Endodermal cell (in vitro differentiated cells): ENCODE data around the gene SLCO1A2. TPM values are rescaled to one million over a fixed set of nuclear protein-coding genes. Genes with fewer than 3 reads are reported as not detected.

ENCODE experiments used
- DNase-seq: peaks from one replicate; pipeline ENCODE4 v3.0.0-alpha.2; 2017
- H3K27ac ChIP-seq: 2 replicates; pipeline ENCODE4 v1.5.1; 2013; ENCODE audit warnings: mild to moderate bottlenecking, low read depth, low read length, moderate library complexity
- H3K27me3 ChIP-seq: 2 replicates; pipeline ENCODE4 v1.6.1; 2013; ENCODE audit warnings: mild to moderate bottlenecking, low read length, moderate library complexity; ENCODE audit not compliant: insufficient read depth, control insufficient read depth, poor library complexity, severe bottlenecking
- H3K36me3 ChIP-seq: 2 replicates; pipeline ENCODE4 v1.7.0; 2013; ENCODE audit warnings: mild to moderate bottlenecking, low read length, moderate library complexity; ENCODE audit not compliant: control insufficient read depth, insufficient read depth
- H3K4me1 ChIP-seq: one replicate; pipeline ENCODE4 v1.7.0; 2013; ENCODE audit warnings: low read length; ENCODE audit not compliant: control insufficient read depth, insufficient read depth
- H3K4me3 ChIP-seq: 2 replicates; pipeline ENCODE4 v1.5.1; 2013; ENCODE audit warnings: mild to moderate bottlenecking, low read length, moderate library complexity
- H3K9ac ChIP-seq: 2 replicates; pipeline ENCODE4 v1.6.1; 2013; ENCODE audit warnings: mild to moderate bottlenecking, low read length, moderate library complexity; ENCODE audit not compliant: poor library complexity, severe bottlenecking; ENCODE audit errors: extremely low read depth
- H3K9me3 ChIP-seq: 2 replicates; pipeline ENCODE4 v1.6.1; 2013; ENCODE audit warnings: mild to moderate bottlenecking, low read length, moderate library complexity; ENCODE audit not compliant: control insufficient read depth
- H3K27ac Mint-ChIP-seq: 2 replicates; pipeline ENCODE4 v1.8.0; 2020; ENCODE audit warnings: mixed read lengths
- H3K27me3 Mint-ChIP-seq: 2 replicates; pipeline ENCODE4 v1.8.0; 2021; ENCODE audit warnings: mild to moderate bottlenecking, mixed read lengths; ENCODE audit not compliant: insufficient read depth
- H3K36me3 Mint-ChIP-seq: 2 replicates; pipeline ENCODE4 v1.8.0; 2020; ENCODE audit warnings: low read depth, mixed read lengths
- H3K4me1 Mint-ChIP-seq: 2 replicates; pipeline ENCODE4 v1.8.0; 2020; ENCODE audit warnings: mixed read lengths
- H3K4me3 Mint-ChIP-seq: 2 replicates; pipeline ENCODE4 v1.8.0; 2020; ENCODE audit warnings: mild to moderate bottlenecking, moderate library complexity, mixed read lengths
- H3K9me3 Mint-ChIP-seq: 2 replicates; pipeline ENCODE4 v1.8.0; 2020; ENCODE audit warnings: mild to moderate bottlenecking, mixed read lengths
- WGBS, 2 experiments: methylation state at CpG; one replicate each; pipeline versions ENCODE4 v1.1.5 to v1.1.7; 2013; ENCODE audit warnings: missing lambda C conversion rate in 2 of 2, mixed read lengths in 1 of 2; ENCODE audit not compliant: insufficient coverage in 1 of 2, insufficient read length in 1 of 2; 5-methylcytosine and 5-hydroxymethylcytosine counted together
- total RNA-seq, 2 donors: library from RNA; stranded (reverse); fragmentation: NEBNext Ultra II Directional in 1 of 2; extraction: Animal tissue kit (Norgen Biotek cat#: 25700) in 1 of 2; gene quantifications; 2 replicates in 1 of 2; 3 replicates in 1 of 2; pipeline ENCODE4 v1.2.1, GENCODE V29; 2021
- TF ChIP-seq, protein P1 (sequence below): fragments of 200-600 bp; sonication (generic); conservative IDR thresholded peaks from 2 replicates; pipeline ENCODE4 v1.5.0; 2021; ENCODE audit warnings: antibody characterized with exemption, mild to moderate bottlenecking

Gene SLCO1A2
- total RNA-seq, 2 donors from 2014 or later: 7.3 to 35.4 TPM

DNA sequence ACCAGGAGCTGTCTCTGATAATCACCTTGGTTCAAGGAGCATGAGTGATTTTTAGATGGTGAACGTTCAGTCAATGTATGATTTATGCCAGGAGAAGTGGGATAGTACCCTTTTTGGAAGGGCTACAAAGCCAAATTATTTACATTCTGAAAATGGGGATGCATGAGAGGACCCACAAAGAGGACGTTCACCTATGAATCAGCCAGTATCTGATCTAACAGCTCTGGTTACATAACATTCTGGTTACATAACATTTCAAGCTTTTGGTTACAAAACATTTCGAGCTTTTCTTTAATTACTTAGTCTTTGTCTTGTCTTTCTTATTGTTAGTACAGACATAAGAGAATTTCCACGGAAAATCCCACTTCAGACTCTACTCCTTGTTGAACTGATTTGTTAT, 68.8 kb downstream of the SLCO1A2 start:
- H3K27ac Mint-ChIP-seq: no peak overlapping the region
- peaks cover 17% of the 10 kb centered on the region for H3K9me3 Mint-ChIP-seq
- Histone ChIP-seq H3K9ac (no peak overlapping the region), H3K4me3 (no peak overlapping the region), H3K36me3 (no peaks in the 10 kb centered on the region), H3K9me3 (peaks cover 24% of the 10 kb centered on the region), H3K27me3 (no peaks in the 10 kb centered on the region), H3K27ac (no peak overlapping the region), H3K4me1 (no peaks in the 10 kb centered on the region)
- no peaks in the 10 kb centered on the region for H3K27me3 Mint-ChIP-seq
- DNase-seq: no peak
- peaks cover 24% of the 10 kb centered on the region for H3K36me3 Mint-ChIP-seq
- WGBS, 2 experiments: 74 to 82% methylated on average over 2 to 3 of the region's 4 CpGs
- no peaks in the 10 kb centered on the region for H3K4me1 Mint-ChIP-seq
- TF ChIP-seq, protein P1, sequence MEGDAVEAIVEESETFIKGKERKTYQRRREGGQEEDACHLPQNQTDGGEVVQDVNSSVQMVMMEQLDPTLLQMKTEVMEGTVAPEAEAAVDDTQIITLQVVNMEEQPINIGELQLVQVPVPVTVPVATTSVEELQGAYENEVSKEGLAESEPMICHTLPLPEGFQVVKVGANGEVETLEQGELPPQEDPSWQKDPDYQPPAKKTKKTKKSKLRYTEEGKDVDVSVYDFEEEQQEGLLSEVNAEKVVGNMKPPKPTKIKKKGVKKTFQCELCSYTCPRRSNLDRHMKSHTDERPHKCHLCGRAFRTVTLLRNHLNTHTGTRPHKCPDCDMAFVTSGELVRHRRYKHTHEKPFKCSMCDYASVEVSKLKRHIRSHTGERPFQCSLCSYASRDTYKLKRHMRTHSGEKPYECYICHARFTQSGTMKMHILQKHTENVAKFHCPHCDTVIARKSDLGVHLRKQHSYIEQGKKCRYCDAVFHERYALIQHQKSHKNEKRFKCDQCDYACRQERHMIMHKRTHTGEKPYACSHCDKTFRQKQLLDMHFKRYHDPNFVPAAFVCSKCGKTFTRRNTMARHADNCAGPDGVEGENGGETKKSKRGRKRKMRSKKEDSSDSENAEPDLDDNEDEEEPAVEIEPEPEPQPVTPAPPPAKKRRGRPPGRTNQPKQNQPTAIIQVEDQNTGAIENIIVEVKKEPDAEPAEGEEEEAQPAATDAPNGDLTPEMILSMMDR: no peak
- no peak overlapping the region for H3K4me3 Mint-ChIP-seq

DNA sequence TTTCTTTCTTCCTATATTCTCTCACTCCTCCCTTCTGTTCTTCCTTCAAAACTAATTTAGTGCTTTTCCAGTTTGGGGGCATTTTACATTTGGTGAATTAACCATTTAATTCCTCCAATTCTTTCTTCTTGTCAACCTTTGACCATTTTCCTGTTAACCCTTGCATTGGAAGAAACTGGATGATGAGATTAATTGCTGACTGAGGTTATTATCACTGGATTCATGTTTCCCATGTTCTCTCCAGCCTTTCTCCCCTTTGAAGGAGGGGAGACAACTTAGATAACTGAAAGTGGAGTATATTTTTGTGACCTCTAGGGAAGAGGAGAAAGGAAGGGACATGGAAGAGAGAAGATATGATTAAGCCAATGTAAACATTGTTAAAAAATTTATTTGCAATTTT, 70.5 kb downstream of the SLCO1A2 start:
- no peaks in the 10 kb centered on the region for H3K4me1 Mint-ChIP-seq

DNA sequence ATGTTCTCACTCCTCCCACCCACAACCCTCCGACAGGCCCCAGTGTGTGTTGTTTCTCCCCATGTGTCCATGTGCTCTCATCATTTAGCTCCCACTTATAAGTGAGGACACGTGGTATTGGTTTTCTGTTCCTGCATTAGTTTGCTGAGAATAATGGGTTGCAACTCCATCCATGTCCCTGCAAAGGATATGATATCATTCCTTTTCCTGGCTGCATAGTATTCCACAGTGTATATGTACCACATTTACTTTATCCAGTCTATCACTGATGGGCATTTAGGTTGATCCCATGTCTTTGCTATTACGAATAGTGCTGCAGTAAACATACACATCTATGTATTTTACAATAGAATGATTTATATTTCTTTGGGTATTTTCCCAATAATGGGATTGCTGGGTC, 77.5 kb downstream of the SLCO1A2 start:
- H3K36me3 ChIP-seq: no peaks in the 10 kb centered on the region
- no peaks in the 10 kb centered on the region for H3K27me3 ChIP-seq
- Mint-ChIP-seq H3K27me3 (no peaks in the 10 kb centered on the region), H3K4me1 (peaks cover 5% of the 10 kb centered on the region), H3K27ac (no peak overlapping the region), H3K9me3 (peaks cover 35% of the 10 kb centered on the region), H3K4me3 (no peak overlapping the region), H3K36me3 (peaks cover 8% of the 10 kb centered on the region)
- TF ChIP-seq, protein P1: no peak
- no peak overlapping the region for H3K9ac ChIP-seq
- H3K27ac ChIP-seq: no peak overlapping the region
- no peak overlapping the region for H3K4me3 ChIP-seq
- H3K9me3 ChIP-seq: peaks cover 17% of the 10 kb centered on the region
- no peaks in the 10 kb centered on the region for H3K4me1 ChIP-seq
- WGBS, 2 experiments: 86 to 100% methylated on average over 2 to 3 of the region's 3 CpGs
- no peak for DNase-seq

More for the DNA sequence above, 70.5 kb downstream of the SLCO1A2 start:
- peaks cover 28% of the 10 kb centered on the region for H3K9me3 Mint-ChIP-seq
- DNase-seq: no peak
- H3K27me3 ChIP-seq: no peaks in the 10 kb centered on the region
- no peak overlapping the region for H3K4me3 Mint-ChIP-seq
- H3K4me3 ChIP-seq: no peak overlapping the region
- H3K9me3 ChIP-seq: peaks cover 31% of the 10 kb centered on the region
- no peaks in the 10 kb centered on the region for H3K27me3 Mint-ChIP-seq
- peaks cover 31% of the 10 kb centered on the region for H3K36me3 Mint-ChIP-seq
- H3K27ac Mint-ChIP-seq: no peak overlapping the region
- no peaks in the 10 kb centered on the region for H3K4me1 ChIP-seq
- H3K36me3 ChIP-seq: no peaks in the 10 kb centered on the region
- no peak overlapping the region for H3K9ac ChIP-seq
- TF ChIP-seq, protein P1: no peak
- no peak overlapping the region for H3K27ac ChIP-seq
